GDM1 (cell line): Measurements from ENCODE around the gene ANKRD33.

Source experiments
- DNase-seq: peaks from one replicate; lab custom pipeline; 2025; lab: John Stamatoyannopoulos, UW

ANKRD33 gene, protein sequence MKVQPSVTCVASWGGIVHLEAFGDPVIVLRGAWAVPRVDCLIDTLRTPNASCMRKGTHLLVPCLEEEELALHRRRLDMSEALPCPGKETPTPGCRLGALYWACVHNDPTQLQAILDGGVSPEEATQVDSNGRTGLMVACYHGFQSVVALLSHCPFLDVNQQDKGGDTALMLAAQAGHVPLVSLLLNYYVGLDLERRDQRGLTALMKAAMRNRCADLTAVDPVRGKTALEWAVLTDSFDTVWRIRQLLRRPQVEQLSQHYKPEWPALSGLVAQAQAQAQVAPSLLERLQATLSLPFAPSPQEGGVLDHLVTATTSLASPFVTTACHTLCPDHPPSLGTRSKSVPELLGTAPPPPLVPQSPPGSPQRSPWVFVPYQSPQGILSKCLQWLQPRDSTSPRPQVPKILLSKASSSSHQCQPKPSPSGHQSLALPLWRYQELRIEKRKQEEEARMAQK

DNA sequence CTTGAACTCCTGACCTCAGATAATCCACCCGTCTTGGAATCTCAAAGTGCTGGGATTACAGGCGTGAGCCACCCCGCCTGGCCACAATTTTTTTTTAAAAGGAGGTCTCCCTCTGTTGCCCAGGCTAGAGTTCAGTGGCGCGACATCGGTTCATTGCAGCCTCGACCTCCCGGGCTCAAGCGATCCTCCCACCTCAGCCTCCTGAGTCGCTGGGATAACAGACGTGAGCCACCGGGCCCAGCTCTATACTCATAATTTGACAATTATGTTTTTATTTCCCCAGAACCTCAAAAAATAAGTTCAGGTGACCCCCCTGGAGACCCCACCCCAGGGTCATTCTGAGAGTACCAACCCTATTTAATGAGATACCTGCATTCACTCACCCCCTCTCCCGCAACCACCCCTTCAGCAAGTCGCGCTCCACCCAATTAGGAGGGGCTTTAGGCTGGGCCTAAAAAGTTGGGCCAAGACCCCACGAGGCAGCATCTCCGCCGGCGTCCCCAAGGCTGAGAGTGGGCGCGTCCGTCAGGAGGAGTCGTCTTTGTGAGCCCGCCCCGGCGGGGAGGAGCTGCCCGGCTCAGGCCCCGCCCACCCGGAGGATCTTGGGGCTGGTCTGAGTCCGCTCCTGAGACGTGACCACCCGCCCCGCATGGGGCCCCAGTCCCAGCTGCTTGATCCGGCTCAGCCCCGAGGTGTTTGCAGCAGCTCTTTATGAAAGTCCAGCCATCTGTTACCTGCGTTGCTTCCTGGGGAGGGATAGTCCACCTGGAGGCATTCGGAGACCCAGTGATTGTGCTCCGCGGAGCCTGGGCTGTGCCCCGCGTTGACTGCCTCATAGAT is at the start of gene ANKRD33:
TSS of gene ANKRD33 (plus strand) at position 628 of the 840 bp plus-strand sequence. CDS start at position 712, 84 bp downstream.
- no peak for DNase-seq

DNA sequence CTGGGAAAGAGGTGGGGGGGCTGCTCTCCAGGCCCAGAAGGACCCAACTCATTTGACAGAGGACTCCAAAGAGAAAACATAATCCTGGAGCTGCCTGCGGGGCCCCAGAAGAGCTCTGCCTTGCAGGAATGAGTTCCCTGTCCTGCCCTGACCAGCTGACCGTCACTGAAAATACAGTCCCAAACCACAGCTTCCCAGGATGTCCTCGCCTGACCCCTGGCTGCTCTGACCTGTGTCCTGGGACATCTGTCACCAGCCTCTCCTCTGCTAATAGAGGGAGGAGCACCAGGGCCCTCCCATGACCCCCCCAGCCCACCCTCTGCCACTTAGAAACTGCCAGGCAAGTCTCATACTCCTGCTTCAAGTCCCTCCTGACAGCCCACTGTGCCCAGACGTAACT is 49.1 kb upstream of the ANKRD33 start:
- no peak for DNase-seq

DNA sequence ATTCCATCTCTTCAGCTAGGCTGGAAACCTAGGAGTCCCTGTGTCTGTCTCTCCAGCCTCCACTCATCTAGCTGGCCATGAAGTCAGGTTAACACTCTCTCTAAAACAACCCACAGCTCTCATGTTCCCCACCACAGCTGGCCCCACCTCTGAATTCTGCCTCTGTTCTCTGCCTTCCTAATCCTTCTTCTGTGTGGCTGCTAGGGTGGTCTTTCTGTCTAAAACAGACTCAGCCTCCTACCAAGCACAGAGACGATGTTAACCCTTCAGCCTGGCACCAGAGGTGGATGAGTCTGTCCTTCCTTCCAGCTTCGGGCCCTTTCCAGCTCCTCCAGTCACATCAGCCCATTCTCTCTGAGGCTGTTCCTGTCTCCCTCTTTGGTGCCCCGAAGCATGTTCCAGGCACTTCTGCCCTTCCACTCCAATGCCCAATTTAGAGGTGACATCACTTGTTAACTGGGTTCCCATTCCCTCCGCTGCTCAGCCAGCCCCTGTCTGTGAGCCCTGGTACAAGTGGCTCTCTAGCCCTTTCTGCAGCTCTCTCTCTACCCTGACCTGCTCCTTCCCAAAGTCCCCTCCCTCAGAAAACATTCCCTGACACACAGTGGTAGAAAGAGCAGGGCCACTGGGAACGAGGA is 48.5 kb upstream of the ANKRD33 start:
- DNase-seq = no peak

DNA sequence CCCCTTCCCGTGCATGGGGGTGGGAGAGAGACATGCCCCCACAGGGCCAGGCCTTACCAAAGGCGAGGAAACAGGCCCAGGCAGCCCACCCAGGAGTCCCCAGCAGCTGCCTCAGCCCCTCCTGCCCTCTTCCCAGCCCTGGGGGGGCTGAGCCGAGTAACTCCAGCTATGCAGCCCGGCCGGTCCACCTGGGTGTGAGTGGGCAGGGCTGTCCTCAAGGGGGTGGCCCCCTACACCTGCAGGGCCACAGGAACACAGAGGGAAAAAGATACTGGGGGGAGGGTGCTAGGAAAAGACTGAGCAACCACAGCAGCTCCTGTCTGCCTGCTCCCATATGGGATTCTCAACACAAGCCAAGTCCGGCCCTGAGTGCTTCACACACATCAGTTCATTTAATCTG is 46.9 kb upstream of the ANKRD33 start:
- no peak for DNase-seq

DNA sequence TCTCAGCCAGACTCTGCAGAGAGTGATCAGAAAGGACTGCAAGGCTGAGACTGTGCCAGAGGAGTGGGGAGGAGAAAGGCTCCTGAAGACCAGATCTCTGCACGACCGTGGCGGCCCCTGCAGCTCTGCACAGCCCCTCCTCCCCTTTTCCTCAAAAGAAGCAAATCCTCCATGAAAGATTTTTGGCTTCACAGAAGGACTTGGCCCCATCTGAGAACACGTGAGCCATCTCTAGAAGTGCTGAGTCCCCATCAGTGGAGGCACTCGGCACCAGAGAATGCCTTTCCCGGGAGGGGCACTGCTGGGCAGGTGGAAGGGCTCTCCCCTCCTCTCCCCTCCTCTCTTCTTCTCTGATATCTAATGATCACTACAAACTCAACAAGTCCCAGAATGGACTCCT is 46.2 kb upstream of the ANKRD33 start:
- DNase-seq = no peak

DNA sequence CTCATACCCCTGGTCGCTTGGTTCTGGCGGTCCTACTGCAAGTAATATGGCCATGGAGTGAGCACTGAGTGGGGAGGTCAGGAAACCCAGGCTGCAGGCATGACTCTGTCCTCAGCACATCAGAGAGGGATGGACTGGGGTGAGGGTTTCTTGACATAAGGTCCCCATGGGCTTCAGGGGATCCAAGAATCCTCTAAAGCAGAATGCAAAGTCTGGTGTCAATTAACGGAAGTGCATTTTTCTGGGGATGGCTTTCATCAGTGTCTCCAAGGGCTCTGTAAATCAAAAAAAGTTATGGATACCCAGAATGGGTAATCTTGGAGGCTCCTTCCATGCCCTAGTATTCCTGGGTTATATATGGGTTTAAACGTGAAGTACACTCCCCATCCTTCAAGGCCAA is 43.0 kb upstream of the ANKRD33 start:
- no peak for DNase-seq

DNA sequence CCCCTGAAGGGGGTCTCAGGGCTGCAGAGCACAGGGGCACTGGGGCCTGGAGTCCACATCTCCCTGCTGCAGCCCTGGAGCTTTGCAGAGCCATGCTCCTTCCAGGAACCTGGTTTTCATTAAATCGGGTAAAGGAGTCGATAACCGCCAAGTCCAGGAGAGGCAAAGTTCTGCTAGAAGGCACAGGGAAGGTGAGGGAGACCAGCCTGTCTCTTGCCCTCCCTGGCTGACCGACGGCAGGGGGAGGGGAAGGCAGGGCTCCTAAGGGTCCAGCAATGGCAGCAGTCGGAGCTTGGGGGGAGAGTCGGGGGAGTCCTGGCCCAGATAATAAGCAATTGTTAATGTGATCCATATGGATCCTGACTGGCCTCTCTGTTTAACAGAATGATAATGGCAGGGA is 42.4 kb upstream of the ANKRD33 start:
- no peak for DNase-seq

DNA sequence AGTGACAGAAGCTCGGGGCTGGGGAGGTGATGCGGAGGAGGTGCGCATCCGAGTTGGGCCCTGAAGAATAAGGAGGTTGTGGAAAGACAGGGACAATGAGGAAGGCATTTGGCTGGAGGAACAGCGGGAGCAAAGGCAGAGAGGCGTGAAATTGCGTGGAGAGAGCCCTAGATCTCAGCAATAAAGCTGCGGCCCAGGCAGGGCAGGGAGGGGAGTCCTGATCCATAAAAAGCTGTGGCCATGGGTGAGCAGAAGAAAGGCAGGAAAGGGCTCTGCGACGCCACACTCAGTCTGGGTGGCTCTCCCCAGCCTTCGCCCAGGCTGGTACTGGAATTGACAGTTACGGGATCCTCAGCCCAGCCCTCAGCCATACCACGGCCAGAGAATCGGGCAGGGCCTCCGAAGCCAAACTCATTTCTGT is 41.6 kb upstream of the ANKRD33 start:
- DNase-seq = no peak

DNA sequence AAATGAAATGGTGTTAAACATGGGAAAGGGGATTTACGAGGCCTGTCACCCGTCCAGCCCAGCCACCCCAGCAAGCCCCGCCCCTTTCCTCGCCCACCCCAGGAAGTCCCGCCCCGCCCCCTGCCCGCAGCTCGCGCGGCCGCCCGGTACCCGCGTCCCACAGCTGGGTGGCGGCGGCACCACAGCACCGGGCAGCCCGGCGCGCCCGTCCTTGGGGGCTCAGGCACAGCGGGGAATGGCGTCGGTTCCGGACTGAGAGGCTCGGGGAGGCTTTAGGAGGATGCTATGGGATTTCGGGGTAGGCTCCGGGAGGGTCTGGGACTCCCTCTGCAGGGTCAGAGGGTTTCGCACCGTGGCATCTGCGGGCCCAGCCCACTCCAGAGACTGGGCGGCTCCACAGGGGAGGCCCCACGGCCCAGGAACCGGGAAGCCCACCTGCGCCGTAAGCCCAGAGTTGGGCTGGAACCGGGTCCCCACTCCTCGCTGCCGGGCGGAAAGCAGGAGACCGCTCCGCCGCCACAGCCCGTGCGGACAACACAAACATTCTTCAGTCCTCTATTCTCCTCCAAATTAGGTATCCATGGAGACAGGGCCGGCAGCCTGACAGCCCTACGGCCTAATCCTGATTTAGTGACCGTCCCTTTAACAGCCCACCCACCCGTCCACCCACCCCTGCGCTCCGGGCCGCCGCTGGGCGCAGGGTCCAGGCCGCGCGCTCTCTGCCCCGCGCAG is 40.8 kb upstream of the ANKRD33 start:
- no peak for DNase-seq

DNA sequence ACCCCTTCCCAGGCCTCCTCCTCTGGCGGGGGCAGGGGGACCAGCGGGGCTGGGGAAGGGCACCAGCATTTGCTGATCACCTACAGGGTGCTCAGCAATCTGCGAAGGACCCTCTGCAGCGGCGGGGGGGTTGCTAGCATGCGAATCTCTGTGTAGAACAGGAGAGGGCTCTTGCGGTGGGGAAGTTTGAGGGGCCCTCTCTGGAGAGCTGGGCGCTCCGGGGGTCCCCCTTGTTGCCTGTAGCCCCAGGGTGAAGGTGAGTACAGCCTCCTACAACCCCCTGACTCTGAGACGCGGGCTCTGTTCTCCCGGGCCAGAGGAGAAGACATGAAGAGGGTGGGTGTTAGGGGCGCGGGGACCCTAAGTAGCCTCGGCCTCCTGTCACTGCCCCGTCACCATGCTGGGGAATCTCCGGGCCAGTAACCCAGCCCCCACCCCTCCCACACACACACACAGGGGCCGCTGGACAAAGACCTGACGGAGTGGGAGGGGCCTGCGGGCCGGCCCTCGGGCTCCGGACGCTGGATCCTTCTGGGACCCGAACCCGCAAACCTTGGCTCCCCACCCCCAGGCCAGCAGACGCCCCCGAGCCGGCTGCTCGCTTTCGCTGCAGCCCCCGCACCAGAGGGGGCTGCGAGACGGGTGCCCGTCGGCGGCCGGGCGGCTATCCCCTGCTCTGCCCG is 40.1 kb upstream of the ANKRD33 start:
- no peak for DNase-seq

DNA sequence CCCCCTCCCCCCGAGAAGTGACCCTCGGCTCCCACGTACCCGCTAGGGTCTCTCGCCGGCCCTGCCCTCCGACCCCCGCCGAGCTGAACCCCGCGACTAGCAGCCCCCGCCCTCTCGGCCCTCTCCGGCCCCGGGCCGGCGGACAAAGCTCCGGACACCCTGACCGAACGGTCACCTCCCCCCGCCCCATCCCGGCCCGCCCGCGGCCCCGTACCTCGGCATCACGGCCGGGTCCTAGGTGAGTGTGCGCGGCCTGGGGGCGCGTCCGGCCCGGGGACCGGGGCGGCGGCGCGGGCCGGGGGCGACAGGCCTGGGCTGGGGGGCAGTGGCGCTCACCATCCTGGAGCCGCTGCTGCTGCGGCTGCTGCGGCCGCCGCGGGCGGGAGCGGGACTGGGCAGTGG is 39.6 kb upstream of the ANKRD33 start, which contains the start of gene FIGNL2:
TSS of gene FIGNL2 (minus strand) at position 393 of the 402 bp plus-strand sequence. CDS start 26,305 bp downstream, outside the sequence.
- DNase-seq = no peak

DNA sequence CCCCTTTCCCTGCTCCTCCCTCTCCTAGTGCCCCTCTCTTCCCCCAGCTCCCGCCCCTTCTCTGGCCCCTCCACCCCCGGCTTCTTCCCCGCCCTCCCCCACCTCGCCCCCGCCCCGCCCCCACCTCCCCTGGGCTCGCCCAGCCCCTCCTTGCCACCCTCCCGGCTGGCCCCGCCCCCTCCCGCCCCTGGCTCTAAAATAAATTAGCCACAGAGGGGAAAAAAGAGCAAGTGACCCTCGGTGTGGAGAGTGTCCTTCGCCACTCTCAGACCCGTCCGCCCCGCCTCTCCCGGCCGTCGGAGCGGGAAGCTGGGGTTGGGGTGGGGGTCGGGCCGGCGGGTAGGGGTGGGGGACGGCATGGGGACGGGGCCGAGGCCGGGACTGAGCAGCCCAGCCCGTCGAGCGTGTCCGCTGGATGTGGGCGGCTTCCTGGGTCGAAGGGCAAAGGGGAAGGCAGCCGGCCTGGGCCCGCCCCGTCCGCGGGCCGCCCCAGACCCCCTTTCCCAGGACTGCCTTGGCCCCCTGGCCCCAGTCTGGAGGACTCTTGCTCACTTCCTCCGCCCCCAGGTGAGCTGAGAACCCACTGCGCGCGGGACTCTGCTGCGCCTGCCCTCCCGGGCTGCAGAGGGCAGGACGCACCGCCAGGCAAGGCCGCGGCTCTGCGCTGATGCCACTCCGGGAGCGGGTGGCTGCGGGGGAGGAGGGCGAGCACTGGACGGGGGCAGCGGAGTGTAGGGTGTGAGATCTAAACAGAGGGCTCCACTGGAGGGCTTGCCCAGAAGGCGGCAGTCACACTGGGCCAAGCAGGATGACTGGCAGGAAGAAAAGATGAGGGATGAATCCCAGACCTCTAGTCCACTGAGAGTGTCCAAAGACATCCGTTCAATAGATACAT is 38.8 kb upstream of the ANKRD33 start:
- DNase-seq = no peak

DNA sequence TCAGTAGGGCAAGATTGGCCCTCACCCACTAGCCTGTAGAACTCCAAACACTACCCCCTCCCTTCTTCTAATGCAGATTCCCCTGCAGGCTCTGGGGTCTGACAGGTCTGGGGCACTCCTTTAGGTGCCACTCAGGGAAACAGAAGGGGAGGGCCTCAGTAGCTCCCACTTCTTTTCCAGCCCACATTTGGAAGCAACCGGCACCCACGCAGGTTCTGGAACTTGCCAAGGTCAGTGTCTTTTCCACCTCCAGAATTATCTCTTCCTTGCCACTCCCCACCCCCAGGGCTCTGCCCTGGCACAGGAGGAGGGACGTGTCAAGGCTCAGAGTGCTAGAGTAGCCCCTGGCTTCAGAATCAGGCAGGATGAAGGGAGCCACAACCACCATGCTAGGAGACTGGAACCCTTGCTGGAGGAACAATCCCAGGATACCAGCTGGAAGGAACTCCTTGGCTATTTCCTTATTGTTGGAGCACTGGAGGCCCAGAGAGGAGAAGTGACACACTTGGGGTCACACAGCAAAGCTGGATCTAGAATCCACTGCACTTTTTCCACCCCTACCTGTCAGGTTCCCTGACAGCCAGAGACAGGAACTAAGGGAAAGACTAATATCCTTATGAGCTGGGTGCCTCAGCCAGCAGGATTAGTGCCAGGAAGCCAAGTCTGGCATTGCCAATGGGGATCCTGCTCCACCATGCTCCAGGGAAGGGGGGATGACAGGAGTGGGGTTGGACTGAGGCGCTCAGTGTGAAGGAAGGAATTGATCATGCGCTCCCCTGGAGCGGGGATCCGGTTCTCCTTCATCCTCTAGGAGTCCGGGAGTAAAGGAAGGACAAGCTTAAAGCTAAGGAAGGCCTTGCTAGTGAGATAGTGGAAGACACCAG is 37.6 kb upstream of the ANKRD33 start:
- DNase-seq = no peak

DNA sequence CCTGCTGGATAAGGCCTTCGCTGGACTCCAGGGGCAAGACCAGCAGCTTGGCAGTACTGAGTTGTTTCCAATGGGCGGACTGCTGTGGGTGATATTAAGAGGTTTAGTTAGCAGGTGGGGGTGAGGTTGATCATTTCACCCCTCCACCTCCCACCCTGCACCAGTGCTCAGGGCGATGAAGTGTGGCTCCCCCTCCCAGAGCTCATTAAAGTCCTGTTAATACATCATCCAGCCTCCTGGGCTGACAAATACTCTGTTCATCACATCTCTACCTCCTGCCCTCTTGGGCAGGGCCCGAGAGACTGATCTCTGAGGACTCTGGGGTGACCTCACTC is 37.0 kb upstream of the ANKRD33 start:
- DNase-seq = no peak

DNA sequence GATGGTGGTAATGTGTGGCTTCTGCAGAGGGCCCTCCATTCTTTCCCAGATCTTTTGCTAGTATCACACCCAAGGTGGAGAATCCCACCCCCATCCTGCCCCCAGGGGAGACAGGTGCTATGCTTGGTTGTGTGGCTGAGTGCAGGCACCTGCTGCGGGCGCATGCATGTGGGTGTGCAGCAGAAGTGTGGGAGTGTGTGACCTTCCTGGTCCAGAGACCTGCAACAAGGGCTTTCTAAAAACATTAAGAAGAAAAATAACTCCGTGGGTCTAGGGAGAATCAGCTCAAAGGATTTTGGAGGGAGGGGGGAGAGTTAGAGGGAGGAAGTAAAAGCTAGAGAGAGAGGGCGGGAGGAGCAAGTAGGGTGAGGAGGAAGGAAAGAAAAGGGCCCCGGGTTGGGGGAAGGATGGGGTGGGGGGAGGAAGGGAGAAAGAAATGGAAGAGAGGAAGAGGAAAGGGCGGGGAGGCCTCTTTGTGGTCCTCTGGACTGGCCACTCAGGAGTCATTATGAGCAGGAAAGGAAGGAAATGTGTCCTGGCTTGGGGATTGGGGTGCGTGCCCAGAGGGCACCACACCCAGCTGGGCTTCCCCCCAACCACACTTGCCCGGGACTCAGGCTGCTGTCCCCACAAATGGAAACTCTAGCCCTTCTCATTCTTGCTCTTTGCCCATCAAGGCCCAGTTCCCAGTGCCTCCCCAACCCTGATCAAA is 36.3 kb upstream of the ANKRD33 start:
- no peak for DNase-seq

DNA sequence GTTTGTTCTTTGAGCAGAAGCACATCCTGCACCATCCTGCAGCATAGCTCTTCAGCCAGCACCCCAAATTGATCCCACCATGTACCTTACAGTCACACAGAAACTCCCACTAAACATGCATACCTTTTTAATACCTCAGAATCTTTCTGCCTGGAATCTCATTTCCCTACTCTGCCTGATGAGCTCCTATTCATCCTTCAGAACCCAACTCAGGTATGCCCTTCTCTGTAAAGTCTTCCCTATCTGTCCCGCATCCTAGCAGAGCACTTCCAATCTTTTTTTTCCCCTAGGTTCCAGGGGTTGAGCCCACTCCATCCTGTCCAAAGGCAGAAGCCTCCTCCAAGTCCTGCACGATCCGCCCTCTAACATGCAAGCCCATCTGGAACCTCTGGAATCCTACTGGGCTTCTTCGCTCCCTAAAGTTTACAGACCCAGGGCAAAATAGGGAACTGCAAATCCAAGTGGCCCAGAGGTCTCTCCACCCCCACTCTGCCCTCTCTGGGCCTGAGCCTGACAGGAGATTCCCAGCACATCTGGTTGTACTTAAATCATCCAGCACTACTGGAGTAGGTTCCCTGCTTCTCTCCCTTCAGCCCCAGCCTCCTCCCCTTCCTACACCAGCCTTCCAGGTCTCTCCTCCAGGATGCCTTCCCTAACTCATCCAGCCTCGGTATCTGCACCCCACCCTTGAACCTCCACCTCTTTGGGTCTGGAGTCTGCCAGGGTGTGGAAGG is 35.3 kb upstream of the ANKRD33 start:
- no peak for DNase-seq

DNA sequence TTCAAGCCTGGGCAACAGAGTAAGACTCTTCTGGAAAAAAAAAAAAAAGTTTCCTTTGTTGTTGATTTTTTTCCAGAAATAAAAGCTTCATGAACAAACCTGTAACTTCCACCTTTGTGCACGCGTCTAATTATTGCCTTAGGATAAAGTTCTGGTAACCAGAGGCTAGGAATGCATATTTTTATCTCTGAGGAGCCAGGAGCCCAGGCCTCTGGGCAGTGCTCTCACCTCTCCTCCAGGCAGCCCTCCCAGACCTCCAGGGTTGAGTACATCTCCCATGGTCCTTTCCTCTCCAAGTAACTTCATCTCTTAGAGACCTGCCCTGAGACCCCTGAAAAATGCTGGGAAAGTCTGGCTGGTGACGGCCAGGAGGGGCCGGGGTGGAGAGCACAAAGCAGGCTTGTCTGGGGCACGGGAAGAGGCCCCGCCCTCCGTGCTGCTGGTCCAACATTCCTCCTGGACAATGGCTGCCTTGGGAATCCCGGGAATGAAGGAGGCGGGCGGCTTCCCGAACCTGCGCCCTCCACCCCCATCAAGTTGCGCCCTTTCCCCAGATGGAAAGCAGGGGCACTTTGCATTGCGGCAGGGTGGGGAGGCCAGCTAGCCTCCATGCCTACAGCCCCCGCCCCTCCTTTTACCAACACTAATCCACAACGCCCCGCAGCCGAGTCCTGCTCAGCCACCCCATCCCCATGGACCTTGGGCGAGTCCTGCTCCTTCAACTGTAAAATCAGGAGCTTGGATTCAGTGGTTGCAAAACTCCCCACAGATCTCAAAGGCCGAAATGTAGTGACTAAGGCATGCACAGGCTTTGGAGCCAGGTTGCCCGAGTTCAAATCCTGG is 32.1 kb upstream of the ANKRD33 start:
- DNase-seq = no peak
